Suprapubic skin (tissue), 4 donors: Measurements from ENCODE around the gene ZNF575. TPM values are rescaled to one million over a fixed set of nuclear protein-coding genes. Genes with fewer than 3 reads are reported as not detected.

Source experiments
- DNase-seq, 2 donors: peaks; one replicate each; pipeline ENCODE4 v3.0.0-alpha.2; 2019; ENCODE audit warnings: low spot score in 2 of 2
- H3K27ac ChIP-seq: fragments of 200-600 bp; sonication (generic); one replicate; pipeline ENCODE4 v1.5.1; 2019
- H3K27me3 ChIP-seq: fragments of 200-600 bp; sonication (generic); one replicate; pipeline ENCODE4 v1.5.1; 2019
- H3K36me3 ChIP-seq: fragments of 200-600 bp; sonication (generic); one replicate; pipeline ENCODE4 v1.5.1; 2019
- H3K4me1 ChIP-seq: fragments of 200-600 bp; sonication (generic); one replicate; pipeline ENCODE4 v1.5.1; 2019
- H3K4me3 ChIP-seq: fragments of 200-600 bp; sonication (generic); one replicate; pipeline ENCODE4 v1.5.1; 2019; ENCODE audit warnings: mild to moderate bottlenecking
- H3K9me3 ChIP-seq: fragments of 200-600 bp; sonication (generic); one replicate; pipeline ENCODE4 v1.5.1; 2019
- EP300 ChIP-seq: sonication (generic); formaldehyde crosslinking; IDR thresholded peaks from one replicate; pipeline ENCODE4 v1.6.1; 2017; ENCODE audit warnings: antibody characterized with exemption
- POLR2A ChIP-seq, 2 donors: fragments of 450-650 bp; IDR thresholded peaks; one replicate each; pipeline ENCODE4 v1.6.1; 2017; ENCODE audit warnings: antibody characterized with exemption in 2 of 2, mild to moderate bottlenecking in 2 of 2, moderate library complexity in 2 of 2
- POLR2AphosphoS5 ChIP-seq, 3 donors: sonication (generic); formaldehyde crosslinking; IDR thresholded peaks; one replicate each; pipeline ENCODE4 v1.6.1; 2017; ENCODE audit warnings: antibody characterized with exemption in 3 of 3
- WGBS: methylation state at CpG from one replicate; pipeline ENCODE4 v1.1.5; 2018; 5-methylcytosine and 5-hydroxymethylcytosine counted together
- total RNA-seq, 4 donors: library from RNA; depleted of rRNA; stranded (reverse); fragments of >200 nt; gene quantifications; one replicate each; pipeline ENCODE4 v1.1.0, GENCODE V29; 2016
- TF ChIP-seq, protein P1 (sequence below), 2 donors: fragments of 200-600 bp in 1 of 2; fragments of 450-650 bp in 1 of 2; sonication (generic) in 1 of 2; IDR thresholded peaks; one replicate each; pipeline ENCODE4 v1.5.1; 2016 to 2019; ENCODE audit warnings: antibody characterized with exemption in 2 of 2, mild to moderate bottlenecking in 1 of 2, moderate library complexity in 1 of 2

The ZNF575 gene
- total RNA-seq, 4 donors from 2014 or later, result 0.52 to 2.4 (median 0.92) TPM

DNA sequence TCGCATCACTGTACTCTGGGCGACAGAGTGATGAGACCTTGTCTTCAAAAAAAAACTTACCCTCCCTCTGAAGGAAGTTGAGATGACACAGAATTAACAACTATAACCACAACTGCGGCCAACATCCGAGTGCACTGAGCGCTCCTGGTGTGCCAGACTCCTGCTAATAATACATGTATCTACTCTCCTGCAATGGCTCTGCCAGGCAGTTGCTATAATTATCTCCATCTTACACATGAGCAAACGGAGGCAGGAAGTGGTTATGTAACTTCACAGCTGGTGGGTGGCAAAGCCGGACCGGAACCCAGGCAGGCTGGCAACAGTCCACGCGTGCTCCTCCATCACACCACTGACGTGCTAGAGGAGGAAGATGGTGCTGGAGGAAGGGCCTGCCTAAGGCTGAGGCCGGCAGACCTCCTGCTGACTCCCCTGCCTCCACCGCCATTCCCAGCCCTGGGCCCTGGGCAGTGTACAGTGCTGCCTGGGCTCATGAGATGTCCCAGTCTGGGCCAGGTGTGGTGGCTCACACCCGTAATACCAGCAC lies 29.8 kb downstream of the ZNF575 start:
- 64% methylated on average over 11 of the region's 14 CpGs for WGBS
- Histone ChIP-seq H3K4me1 (peaks cover 11% of the 10 kb centered on the region), H3K27me3 (no peaks in the 10 kb centered on the region), H3K4me3 (no peak overlapping the region), H3K36me3 (peaks cover 31% of the 10 kb centered on the region), H3K27ac (peak overlapping the region; percentile 55), H3K9me3 (no peaks in the 10 kb centered on the region)
- TF ChIP-seq POLR2A (IDR thresholded peaks at IDR 0.05) (no peak), EP300 (no peak), POLR2AphosphoS5 (IDR thresholded peaks at IDR 0.05) (no peak)
- TF ChIP-seq, protein P1, sequence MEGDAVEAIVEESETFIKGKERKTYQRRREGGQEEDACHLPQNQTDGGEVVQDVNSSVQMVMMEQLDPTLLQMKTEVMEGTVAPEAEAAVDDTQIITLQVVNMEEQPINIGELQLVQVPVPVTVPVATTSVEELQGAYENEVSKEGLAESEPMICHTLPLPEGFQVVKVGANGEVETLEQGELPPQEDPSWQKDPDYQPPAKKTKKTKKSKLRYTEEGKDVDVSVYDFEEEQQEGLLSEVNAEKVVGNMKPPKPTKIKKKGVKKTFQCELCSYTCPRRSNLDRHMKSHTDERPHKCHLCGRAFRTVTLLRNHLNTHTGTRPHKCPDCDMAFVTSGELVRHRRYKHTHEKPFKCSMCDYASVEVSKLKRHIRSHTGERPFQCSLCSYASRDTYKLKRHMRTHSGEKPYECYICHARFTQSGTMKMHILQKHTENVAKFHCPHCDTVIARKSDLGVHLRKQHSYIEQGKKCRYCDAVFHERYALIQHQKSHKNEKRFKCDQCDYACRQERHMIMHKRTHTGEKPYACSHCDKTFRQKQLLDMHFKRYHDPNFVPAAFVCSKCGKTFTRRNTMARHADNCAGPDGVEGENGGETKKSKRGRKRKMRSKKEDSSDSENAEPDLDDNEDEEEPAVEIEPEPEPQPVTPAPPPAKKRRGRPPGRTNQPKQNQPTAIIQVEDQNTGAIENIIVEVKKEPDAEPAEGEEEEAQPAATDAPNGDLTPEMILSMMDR (IDR thresholded peaks at IDR 0.05), result no peak
- DNase-seq, result peak in 1 of 2 donors; percentile 82

DNA sequence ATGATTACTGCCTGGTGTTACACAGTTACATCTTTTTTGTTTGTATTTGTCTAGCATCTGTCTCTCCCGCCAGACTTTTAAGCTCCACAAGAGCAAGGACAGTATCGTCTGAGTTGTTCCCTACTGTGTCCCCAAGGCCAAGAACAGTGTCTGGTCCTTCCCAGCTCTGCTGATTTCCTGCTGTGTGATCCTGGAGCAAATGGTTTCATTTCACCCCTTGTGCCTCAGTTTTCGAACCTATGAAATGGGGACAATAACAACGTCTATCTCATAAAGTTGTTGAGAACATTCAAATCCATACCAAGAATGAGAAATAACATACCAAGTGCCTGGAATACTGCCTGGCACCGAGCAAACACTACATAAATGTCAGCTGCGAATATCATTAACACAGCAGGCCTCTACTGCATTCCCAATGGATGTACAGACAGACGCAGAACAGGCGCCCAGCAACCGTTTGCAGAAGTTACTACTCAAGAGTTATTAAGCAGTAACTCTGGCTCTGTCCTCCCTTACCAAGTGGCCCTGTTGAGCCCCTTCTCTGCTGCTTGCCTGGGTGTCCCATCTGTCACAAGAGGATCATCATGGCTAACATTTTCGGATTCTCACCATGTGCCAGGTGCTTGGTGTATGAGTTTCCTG lies 30.9 kb downstream of the ZNF575 start:
- no peaks in the 10 kb centered on the region for H3K27me3 ChIP-seq
- DNase-seq, result no peak
- peaks cover 23% of the 10 kb centered on the region for H3K36me3 ChIP-seq
- H3K27ac ChIP-seq, result no peak overlapping the region
- 93% methylated on average over 10 of the region's 10 CpGs for WGBS
- no peak overlapping the region for H3K4me3 ChIP-seq
- peaks cover 11% of the 10 kb centered on the region for H3K4me1 ChIP-seq
- no peaks in the 10 kb centered on the region for H3K9me3 ChIP-seq
- TF ChIP-seq POLR2AphosphoS5 (IDR thresholded peaks at IDR 0.05) (no peak), POLR2A (IDR thresholded peaks at IDR 0.05) (no peak), EP300 (no peak)
- TF ChIP-seq, protein P1 (IDR thresholded peaks at IDR 0.05), result no peak

DNA sequence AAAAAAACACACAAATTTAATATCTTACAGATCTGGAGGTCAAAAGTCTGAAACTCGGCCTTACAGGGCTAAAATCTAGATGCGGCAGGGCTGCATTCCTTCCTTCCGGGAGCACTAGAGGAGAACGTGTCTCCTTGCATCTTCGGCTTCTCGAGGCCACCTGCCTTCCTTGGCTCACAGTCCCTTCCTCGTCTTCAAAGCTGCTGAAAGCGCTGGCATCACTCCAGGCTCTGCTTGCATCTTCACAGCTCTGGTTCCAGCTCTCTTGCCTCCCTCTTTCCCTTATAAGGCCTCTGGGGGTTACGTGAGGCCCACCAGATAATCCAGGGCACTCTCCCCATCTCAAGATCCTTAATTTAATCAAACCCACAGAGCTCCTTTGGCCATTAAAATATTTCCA lies 31.8 kb downstream of the ZNF575 start:
- DNase-seq, result no peak
- Histone ChIP-seq H3K9me3 (no peaks in the 10 kb centered on the region), H3K36me3 (peaks cover 19% of the 10 kb centered on the region), H3K27ac (no peak overlapping the region), H3K4me1 (peaks cover 11% of the 10 kb centered on the region), H3K27me3 (no peaks in the 10 kb centered on the region), H3K4me3 (no peak overlapping the region)
- TF ChIP-seq POLR2AphosphoS5 (IDR thresholded peaks at IDR 0.05), result no peak
- TF ChIP-seq EP300, result no peak
- no peak for TF ChIP-seq POLR2A (IDR thresholded peaks at IDR 0.05)
- TF ChIP-seq, protein P1 (IDR thresholded peaks at IDR 0.05), result no peak
- 70% methylated on average over 9 of the region's 9 CpGs for WGBS

DNA sequence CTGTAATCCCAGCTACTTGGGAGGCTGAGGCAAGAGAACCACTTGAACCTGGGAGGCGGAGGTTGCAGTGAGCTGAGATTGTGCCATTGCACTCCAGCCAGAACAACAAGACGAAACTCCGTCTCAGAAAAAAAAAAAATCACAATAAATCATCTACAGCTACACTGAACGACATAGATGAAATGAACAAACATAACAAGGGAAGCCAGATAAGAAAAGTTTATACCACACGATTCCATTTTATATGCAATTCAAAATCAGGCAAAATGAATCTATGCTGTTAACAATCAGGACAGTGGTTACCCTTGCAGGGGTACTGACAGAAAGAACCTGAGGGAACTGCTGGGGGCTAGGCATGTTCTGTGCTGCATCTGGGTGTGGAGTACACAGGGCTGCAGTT lies 36.7 kb downstream of the ZNF575 start:
- TF ChIP-seq EP300 (no peak), POLR2A (IDR thresholded peaks at IDR 0.05) (no peak), POLR2AphosphoS5 (IDR thresholded peaks at IDR 0.05) (no peak)
- TF ChIP-seq, protein P1 (IDR thresholded peaks at IDR 0.05), result no peak
- Histone ChIP-seq H3K9me3 (no peaks in the 10 kb centered on the region), H3K36me3 (peaks cover 9% of the 10 kb centered on the region), H3K4me1 (peaks cover 6% of the 10 kb centered on the region), H3K27ac (no peak overlapping the region), H3K4me3 (no peak overlapping the region), H3K27me3 (no peaks in the 10 kb centered on the region)
- 78% methylated on average over 5 of the region's 5 CpGs for WGBS
- no peak for DNase-seq

DNA sequence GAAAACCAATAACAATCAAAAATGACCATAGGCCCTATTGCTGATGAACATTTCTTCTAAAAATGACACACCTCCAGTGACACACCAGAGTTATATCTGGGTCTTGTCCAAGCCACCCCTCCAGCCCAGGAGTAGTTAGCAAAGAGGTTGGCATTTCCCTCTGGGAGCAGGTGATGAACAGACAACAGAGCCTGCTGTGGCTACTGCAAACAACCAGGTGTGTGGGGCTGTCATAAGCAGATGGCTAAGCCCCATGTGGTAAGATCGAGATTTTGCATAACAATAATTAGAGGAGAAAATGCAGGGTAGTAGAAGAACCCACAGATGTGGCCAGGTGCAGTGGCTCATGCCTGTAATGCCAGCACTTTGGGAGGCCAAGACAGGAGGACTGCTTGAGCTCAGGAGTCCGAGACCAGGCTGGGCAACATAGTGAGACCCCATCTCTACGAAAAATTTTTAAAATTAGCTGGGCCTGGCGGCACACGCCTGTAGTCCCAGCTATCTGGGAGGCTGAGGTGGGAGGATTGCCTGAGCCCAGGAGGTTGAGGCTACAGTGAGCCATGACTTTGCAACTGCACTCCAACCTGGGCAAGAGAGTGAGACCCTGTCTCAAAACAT lies 37.3 kb downstream of the ZNF575 start:
- TF ChIP-seq, protein P1 (IDR thresholded peaks at IDR 0.05), result no peak
- no peak for TF ChIP-seq POLR2A (IDR thresholded peaks at IDR 0.05)
- no peak for TF ChIP-seq EP300
- no peak for TF ChIP-seq POLR2AphosphoS5 (IDR thresholded peaks at IDR 0.05)
- H3K4me3 ChIP-seq, result no peak overlapping the region
- no peaks in the 10 kb centered on the region for H3K9me3 ChIP-seq
- DNase-seq, result no peak
- no peaks in the 10 kb centered on the region for H3K27me3 ChIP-seq
- H3K36me3 ChIP-seq, result peaks cover 9% of the 10 kb centered on the region
- no peak overlapping the region for H3K27ac ChIP-seq
- WGBS, result 88% methylated on average over 5 of the region's 5 CpGs
- peaks cover 11% of the 10 kb centered on the region for H3K4me1 ChIP-seq
